Left lung (tissue), 10 donors: ENCODE data around the gene SLC19A1. TPM values are rescaled to one million over a fixed set of nuclear protein-coding genes. Genes with fewer than 3 reads are reported as not detected.

Experiments
- ATAC-seq: fragments of 200-7000 bp; cut with Tn5 transposase; one replicate; pipeline ENCODE4 v1.9.1; 2020; ENCODE audit warnings: moderate library complexity
- DNase-seq, 4 donors: peaks; one replicate each; pipeline ENCODE4 v3.0.0-alpha.2; 2013 to 2020
- H3K27ac ChIP-seq, 2 donors: fragments of 200-600 bp; sonication (generic) in 1 of 2; one replicate each; pipeline versions ENCODE4 v1.5.0 to v1.8.0; 2020 to 2021
- H3K27me3 ChIP-seq, 2 donors: fragments of 200-600 bp; sonication (generic) in 1 of 2; one replicate each; pipeline versions ENCODE4 v1.5.0 to v1.8.0; 2020 to 2021
- H3K36me3 ChIP-seq, 2 donors: fragments of 200-600 bp; sonication (generic) in 1 of 2; one replicate each; pipeline versions ENCODE4 v1.5.0 to v1.8.0; 2020 to 2021
- H3K4me1 ChIP-seq, 2 donors: fragments of 200-600 bp; one replicate each; pipeline ENCODE4 v1.8.0; 2021
- H3K4me3 ChIP-seq, 2 donors: fragments of 200-600 bp; sonication (generic) in 1 of 2; one replicate each; pipeline versions ENCODE4 v1.5.0 to v1.8.0; 2020 to 2021; ENCODE audit warnings: mild to moderate bottlenecking in 1 of 2
- H3K9me3 ChIP-seq, 2 donors: fragments of 200-600 bp; sonication (generic) in 1 of 2; one replicate each; pipeline versions ENCODE4 v1.5.0 to v1.8.0; 2020 to 2021
- intact Hi-C, 2 donors: fragments of 100-400 bp; cut with DNase I; formaldehyde crosslinking; loops; one replicate each; pipeline versions ENCODE4 v1.11.2 to v1.14.2; 2022
- polyA plus RNA-seq, 6 donors: library from polyadenylated mRNA; unstranded; fragments of 120-200 nt; gene quantifications; one replicate each; pipeline ENCODE4 v1.2.1, GENCODE V29; 2013; ENCODE audit not compliant: insufficient read length in 6 of 6
- total RNA-seq, 2 donors: library from RNA; stranded (reverse); fragmentation: NEBNext Ultra II Directional; extraction: Animal tissue kit (Norgen Biotek cat#: 25700); gene quantifications; one replicate each; pipeline ENCODE4 v1.2.1, GENCODE V29; 2021
- TF ChIP-seq, protein P1 (sequence below), 2 donors: fragments of 200-600 bp; sonication (generic) in 1 of 2; IDR thresholded peaks; one replicate each; pipeline versions ENCODE4 v1.5.0 to v1.8.0; 2021; ENCODE audit warnings: antibody characterized with exemption in 2 of 2
- donor health status: DM: no; HTN: yes; CAD: no.
- donor health status: DM: no; HTN: no; CAD: no.

The SLC19A1 gene
- total and polyA plus RNA-seq, 8 donors: 22.4 to 50.4 (median 27.2) TPM

GRCh38 chr21:45453308-45453950 is 88.8 kb downstream of the SLC19A1 start:
- Histone ChIP-seq H3K27ac (no peak overlapping the region), H3K27me3 (peaks cover 0 to 25% of the 10 kb centered on the region in 2 donors), H3K4me3 (no peak overlapping the region), H3K36me3 (no peaks in the 10 kb centered on the region), H3K4me1 (peaks cover 3 to 7% of the 10 kb centered on the region in 2 donors), H3K9me3 (no peaks in the 10 kb centered on the region)
- TF ChIP-seq, protein P1, sequence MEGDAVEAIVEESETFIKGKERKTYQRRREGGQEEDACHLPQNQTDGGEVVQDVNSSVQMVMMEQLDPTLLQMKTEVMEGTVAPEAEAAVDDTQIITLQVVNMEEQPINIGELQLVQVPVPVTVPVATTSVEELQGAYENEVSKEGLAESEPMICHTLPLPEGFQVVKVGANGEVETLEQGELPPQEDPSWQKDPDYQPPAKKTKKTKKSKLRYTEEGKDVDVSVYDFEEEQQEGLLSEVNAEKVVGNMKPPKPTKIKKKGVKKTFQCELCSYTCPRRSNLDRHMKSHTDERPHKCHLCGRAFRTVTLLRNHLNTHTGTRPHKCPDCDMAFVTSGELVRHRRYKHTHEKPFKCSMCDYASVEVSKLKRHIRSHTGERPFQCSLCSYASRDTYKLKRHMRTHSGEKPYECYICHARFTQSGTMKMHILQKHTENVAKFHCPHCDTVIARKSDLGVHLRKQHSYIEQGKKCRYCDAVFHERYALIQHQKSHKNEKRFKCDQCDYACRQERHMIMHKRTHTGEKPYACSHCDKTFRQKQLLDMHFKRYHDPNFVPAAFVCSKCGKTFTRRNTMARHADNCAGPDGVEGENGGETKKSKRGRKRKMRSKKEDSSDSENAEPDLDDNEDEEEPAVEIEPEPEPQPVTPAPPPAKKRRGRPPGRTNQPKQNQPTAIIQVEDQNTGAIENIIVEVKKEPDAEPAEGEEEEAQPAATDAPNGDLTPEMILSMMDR (IDR thresholded peaks at IDR 0.05): no peak
- DNase-seq (no peak), ATAC-seq (no peak)
- intact Hi-C loops: no loop called here

DNA sequence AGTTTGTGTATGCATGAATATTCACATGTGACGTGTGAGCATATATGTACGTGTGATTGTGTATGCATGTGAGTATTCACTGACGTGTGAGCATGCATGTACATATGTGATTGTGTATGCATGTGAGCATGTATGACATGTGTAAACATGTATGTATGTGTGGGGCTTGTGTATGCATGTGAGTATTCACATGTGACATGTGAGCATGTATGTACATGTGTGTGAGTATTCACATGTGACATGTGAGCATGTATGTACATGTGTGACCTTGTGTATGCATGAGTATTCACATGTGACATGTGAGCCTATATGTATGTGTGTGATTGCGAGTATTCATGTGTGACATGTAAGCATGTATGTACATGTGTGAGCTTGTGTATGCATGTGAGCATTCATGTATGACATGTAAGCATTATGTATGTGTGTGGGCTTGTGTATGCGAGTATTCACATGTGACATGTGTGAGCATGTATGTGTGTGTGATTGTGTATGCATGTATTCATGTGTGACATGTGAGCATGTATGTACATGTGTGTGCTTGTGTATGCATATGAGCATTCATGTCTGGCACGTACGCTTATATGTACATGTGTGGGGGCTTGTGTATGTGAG is 89.4 kb downstream of the SLC19A1 start:
- H3K4me1 ChIP-seq: peaks cover 3 to 7% of the 10 kb centered on the region in 2 donors
- DNase-seq (no peak), ATAC-seq (no peak)
- no peak overlapping the region for H3K27ac ChIP-seq
- no peaks in the 10 kb centered on the region for H3K9me3 ChIP-seq
- H3K36me3 ChIP-seq: no peaks in the 10 kb centered on the region
- peaks cover 0 to 21% of the 10 kb centered on the region in 2 donors for H3K27me3 ChIP-seq
- TF ChIP-seq, protein P1 (IDR thresholded peaks at IDR 0.05): no peak
- intact Hi-C loops: no loop called here
- no peak overlapping the region for H3K4me3 ChIP-seq

- ATAC-seq (no peak), DNase-seq (peak in 1 of 4 donors; percentile 58)
- TF ChIP-seq, protein P1 (IDR thresholded peaks at IDR 0.05): no peak
- peaks cover 0 to 20% of the 10 kb centered on the region in 2 donors for H3K27me3 ChIP-seq
- no peaks in the 10 kb centered on the region for H3K36me3 ChIP-seq
- H3K4me1 ChIP-seq: peaks cover 3 to 7% of the 10 kb centered on the region in 2 donors
- H3K27ac ChIP-seq: no peak overlapping the region
- H3K9me3 ChIP-seq: peaks cover 0 to 3% of the 10 kb centered on the region in 2 donors
- no peak overlapping the region for H3K4me3 ChIP-seq
- intact Hi-C loops: no loop called here
Measured at GRCh38 chr21:45451771-45452182, 90.5 kb downstream of the SLC19A1 start.

GRCh38 chr21:45451091-45451740 is 91.0 kb downstream of the SLC19A1 start:
- intact Hi-C loops: no loop called here
- H3K27ac ChIP-seq: no peak overlapping the region
- peak in 1 of 4 donors; percentile 37 for DNase-seq
- H3K4me1 ChIP-seq: peaks cover 3 to 7% of the 10 kb centered on the region in 2 donors
- no peak overlapping the region for H3K4me3 ChIP-seq
- H3K9me3 ChIP-seq: peaks cover 0 to 8% of the 10 kb centered on the region in 2 donors
- H3K36me3 ChIP-seq: no peaks in the 10 kb centered on the region
- peaks cover 0 to 14% of the 10 kb centered on the region in 2 donors for H3K27me3 ChIP-seq
- TF ChIP-seq, protein P1 (IDR thresholded peaks at IDR 0.05): no peak
- ATAC-seq: no peak
